C4-2B (cell line): ENCODE measurements around the gene MORF4L1.

ENCODE experiments used
- CTCF ChIP-seq: fragments of 450-650 bp; conservative IDR thresholded peaks from 2 replicates; pipeline ENCODE4 v1.5.1; 2017; ENCODE audit warnings: mild to moderate bottlenecking
- ZFX ChIP-seq: fragments of 450-650 bp; IDR thresholded peaks from 2 replicates; pipeline ENCODE4 v1.6.1; 2017

GRCh38 chr15:78850352-78850751 lies 22.3 kb upstream of the MORF4L1 start:
- TF ChIP-seq CTCF (no peak), ZFX (no peak)
